ENCODE data around the gene FAF2.
"Not testable (repeated sequence)": the region's sequence is repeated elsewhere in the genome, so short reads cannot be mapped to it uniquely, and the experiment has no call there.

Gene FAF2

DNA sequence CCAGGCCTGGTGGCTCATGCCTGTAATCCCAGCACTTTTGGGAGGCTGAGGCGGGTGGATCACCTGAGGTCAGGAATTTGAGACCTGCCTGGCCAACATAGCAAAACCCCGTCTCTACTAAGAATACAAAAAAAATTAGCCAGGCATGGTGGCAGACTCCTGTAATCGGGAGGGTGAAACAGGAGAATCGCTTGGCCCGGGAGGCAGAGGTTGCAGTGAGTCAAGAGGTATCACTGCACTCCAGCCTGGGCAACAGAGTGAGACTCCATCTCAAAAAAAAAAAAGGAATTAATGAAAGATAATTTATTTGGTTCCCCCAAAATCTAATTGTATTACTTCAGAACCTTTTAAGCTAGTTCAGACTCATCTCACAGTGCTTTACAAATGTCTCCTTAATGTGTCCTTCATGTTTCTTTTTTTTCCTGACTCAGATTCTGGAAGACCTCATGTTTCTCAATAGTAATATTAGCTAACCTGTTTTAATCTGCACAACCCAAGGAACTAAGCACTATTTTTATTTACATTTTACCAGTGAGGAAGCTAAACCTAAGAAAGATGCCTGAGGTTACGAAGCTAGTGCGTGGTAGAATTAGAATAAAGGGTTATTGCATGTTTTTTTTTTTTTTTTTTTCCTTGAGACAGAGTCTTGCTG, 15.1 kb downstream of the FAF2 start:
- DNase-seq: no peak

DNA sequence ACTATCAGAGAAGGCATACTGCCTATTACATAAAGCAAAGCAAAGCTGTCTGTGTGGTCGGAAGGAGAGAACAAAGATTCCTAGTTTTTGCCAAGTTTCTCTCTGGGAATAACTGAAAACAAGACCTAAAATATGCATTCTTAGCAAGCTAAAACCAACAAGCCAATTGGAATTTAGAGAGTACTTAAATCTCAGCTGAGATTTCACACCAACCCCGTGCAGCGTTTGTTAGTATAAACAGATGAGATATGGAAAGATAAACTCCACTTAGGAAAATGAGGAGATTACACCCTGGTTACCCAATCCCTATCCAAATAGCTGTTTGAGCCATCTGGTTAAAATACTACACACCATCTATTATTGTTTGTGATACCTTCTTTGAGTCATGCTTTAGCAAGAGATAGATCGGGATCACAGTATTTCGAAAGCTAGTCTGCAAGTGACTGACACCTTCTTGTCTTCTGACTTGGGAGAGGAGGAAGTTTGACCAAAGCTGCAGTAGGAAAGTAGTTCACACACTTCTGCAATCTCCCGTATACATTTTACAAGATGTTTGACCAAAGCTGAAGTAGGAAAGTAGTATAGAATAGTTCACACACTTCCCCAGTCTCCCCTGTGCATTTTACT, 18.2 kb downstream of the FAF2 start:
- DNase-seq: no peak

DNA sequence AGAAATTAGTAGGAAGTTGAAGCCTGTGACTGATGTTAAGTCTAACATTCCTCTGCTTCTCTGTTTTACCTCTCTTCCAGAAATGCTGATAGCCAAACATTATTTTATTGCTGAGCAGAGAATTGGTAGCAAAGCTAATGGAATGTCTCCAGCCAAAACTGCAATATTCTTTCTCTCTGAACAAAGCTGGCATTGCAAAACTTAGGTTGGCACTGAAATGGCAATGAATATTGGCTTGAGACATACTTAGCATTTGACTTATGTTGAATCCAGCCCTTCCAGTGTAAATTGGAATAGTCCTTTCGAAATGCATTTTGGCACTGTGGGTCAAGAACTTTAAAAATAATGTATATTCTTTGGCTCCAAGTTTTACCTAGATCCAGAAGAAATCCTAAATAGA, 21.1 kb downstream of the FAF2 start:
- no peak for DNase-seq

DNA sequence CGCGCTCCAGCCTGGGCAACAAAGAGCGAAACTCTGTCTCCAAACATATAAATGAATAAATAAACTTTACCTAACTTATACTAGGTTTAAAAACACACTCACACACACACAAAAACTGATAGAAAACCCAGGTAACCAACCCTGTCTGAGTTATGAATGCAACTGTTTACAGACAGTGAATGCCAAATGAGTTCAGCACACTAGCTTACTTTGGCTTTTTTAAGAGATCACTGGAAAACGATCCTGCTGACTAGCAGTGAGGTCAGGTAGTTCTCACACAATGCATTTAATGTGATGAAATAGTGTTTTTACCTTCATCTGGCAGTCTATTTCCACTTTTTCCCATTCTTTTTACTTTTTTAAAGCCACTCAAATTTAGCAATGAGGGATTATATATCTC, 22.4 kb downstream of the FAF2 start:
- DNase-seq: no peak

DNA sequence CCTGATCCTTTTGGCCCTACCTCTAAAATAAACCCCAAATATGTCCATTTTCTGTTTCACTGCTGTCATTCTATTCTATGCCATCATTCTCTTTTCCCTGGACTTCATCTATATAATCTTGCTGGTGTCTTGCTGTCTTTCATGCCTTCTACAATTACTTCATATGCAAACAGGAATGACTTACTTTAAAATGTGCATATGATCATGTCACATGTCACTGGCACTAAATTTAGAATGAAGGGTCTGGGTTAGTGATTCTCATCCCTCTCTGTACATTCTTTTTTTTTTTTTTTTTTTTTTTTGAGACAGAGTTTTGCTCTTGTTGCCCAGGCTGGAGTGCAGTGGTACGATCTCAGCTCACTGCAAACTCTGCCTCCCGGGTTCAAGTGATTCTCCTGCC, 22.9 kb downstream of the FAF2 start:
- no peak for DNase-seq

DNA sequence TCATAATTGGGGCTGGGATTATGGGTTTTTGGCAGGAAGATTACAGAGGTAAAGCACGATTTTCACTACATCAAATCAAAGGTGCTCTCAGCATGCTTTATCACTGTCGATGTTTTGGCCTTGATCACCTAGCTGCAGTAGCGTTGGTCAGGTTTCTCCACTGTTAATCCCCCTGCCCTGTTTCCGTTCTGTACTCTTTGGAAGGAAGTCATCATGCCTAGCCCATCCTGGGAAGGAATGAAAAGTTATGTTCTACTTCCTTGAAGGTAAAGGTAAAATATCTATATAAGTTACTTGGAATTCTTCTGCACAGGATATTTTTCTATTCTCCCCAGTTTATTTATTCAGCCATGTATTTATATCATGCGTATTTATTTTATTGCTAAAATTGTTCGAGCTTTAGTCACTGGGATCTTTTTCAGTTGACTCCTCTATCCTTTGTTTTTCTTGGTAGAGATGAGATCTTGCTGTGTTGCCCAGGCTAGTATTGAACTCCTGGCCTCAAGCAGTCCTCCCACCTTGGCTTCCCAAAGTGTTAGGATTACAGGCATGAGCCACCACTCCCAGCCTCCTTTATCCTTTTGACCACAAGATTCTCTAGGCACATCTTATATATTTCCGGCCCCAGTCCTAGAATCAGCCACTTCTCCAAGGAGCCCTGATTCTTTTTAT, 25.3 kb downstream of the FAF2 start:
- no peak for DNase-seq

DNA sequence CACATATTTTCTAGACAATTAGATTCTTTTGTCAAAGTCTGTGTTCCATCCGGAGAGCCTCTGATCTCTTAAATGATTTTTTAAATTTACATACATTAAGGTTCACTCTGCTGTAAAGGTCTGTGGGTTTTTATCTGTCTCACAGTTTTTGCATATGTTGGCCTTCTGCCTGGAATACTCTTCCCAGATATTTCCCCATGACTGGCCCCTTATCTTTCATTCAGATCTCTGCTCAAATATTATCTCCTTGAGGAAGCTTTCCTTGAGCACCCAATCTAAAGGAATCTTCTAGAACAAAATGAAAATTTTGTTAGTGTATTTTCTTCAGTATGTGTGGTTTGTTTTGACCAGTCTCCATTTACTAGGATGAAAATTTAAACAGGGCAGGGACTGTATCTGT, 26.3 kb downstream of the FAF2 start:
- no peak for DNase-seq

DNA sequence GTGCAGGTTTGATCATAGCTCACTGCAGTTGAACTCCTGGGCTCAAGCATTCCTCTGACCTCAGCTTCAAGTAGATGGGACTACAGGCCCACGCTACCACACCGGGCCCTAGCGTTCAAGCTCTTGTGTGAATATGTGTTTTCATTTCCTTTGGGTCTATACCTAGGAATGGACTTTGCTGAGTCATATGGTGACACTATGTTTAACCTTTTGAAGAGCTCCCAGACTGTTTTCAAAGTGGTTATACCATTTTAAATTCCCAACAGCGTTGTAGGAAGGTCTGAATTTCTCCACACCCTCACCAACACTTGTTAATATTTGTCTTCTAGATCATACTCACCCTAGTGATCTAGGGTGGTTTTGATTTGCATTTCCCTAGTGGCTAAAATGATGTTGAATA, 33.5 kb downstream of the FAF2 start:
- DNase-seq: no peak

DNA sequence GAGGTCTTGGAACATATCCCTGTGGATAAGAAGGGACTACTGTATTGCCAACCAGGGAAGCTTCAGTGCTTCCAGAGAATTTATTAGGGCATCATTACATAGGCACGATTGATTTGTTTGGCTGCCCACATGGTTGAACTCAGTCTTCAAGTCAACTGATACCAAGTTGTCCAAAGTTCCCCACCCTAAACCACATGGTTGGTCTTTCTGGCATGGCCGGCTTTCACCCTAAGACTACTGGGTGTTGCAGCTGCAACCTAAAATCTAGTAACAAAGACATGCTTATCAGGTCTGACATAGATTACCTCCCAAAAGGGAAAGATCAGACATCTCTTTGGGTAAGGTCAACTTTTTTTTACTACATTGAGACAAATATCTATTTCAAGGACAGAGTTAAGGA, 37.0 kb downstream of the FAF2 start:
- no peak for DNase-seq

DNA sequence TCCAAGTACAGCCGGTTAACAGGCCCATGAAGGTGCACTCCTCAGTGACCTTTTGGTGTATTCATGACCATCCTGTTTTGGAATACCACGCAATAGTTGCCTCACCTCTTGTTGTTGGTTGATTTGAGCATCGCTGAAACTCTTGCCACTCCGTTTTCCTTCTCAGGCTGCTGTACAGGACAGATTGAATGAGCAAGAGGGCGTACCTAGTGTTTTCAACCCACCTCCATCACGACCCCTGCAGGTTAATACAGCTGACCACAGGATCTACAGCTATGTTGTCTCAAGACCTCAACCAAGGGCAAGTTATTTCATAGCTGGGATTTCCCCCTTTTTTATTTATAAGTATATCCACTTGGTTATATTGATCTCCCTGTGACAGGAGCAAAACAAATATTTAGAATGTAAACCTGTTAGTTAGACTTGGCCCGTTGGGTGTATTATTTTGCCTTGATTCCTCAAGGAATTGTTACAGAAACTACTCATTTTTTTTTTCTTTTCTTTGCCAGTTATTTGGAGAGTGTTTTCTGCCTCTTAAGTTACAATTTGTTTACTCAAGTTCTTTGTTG, 38.1 kb downstream of the FAF2 start:
- no peak for DNase-seq

DNA sequence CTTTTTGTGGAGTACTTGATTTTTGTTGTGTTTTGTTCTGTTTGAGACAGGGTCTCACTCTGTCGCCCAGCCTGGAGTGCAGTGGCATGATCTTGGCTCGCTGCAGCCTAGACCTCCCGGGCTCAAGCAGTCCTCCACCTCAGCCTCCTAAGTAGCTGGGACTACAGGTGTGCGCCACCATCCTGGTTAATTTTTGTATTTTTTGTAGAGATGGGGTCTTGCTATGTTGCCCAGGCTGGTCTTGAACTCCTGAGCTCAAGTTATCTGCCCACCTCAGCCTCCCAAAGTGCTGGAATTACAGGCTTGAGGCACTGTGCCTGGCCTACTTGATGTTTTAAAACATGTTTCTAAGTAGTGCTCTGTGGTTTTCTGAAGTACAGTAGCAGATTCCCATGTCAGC, 39.0 kb downstream of the FAF2 start:
- not testable (repeated sequence) for DNase-seq

DNA sequence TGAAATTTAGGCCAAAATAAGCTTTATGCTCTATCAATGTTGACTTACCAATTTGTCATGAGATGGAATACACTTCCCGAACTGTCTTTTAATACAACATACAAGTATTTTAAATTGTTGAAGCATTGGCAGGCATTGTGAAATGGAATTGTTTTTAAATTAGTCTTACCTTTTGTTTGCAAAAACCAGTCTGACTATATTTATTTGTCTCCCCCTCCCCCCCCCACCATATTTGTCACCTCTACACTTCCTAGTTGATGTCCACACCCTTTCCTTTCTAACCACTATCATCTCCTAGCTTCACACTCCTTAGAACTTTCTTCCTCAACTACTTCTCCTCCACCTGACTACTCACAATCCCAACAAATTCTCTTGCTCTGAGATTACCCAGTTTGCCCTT, 40.9 kb downstream of the FAF2 start:
- no peak for DNase-seq

DNA sequence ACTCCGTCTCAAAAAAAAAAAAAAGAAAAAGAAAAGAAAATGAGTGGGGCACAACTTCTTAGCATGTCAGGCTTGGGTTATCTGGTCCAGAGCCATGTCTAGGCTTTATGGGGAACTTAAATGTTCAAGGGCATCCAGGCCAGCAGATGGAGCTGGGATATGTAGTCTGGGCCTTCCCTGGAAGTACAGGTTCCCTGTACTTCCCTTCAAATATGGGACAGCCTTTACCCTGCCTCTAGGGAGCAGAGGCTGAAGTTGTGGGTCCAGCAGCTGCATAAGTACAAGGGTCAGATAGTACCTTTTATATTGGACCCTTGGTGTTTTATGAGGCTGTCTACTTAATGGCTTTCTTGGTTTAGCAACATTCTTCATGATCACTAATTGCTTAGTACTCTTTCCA, 42.1 kb downstream of the FAF2 start:
- DNase-seq: no peak

DNA sequence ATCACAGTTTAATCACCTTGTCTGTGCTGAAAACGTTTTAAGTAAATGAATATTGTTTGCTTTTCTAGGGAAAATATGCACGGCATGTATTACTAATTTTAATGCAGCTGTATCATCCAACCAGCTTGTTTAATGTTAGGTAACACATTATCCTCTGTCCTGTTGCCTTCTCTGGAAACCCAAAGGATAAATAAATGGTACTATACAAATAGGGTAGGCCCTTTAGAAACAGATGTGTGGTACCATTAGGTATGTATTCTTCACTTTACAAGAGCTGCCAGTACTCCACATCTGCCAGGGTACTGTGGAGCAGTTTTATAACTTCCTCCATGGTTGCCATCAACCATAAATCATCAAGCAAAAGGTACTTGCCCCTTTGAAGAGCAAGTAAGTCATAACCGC, 42.9 kb downstream of the FAF2 start:
- DNase-seq: no peak

DNA sequence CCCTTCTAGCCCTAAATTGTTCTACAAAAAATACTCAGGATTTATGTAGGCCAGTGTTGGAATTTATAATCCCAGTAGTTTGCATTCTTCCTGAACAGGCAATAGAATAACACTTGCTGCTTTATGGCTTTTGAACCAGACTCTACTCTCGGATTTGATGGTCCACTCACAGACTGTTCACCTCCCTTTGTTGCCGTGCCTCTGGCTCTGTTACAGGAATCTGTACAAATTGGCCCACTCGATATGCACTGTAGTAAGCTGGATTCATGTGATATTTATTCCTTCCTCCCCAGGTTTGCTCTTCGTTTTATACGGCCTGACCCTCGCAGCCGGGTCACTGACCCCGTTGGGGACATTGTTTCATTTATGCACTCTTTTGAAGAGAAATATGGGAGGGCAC, 43.7 kb downstream of the FAF2 start:
- no peak for DNase-seq

DNA sequence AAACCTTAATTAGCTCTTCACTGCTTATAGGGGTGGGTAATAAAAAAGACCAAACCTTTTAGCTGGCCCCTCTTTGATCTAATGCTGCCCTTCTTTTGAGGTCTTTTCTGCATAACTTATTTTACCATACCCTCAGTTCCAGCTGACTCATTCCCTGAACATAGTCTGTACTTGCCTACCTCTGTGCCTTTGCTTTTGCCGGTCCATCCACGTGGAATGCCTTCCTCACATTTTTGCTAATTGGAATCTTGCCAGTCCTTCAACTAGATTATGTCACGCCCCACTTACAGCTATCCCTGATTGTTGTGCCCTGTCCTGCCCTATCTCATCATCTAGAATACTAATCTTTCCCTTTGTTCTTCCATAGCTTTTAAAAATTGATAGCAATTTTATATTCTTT, 44.2 kb downstream of the FAF2 start:
- DNase-seq: no peak

DNA sequence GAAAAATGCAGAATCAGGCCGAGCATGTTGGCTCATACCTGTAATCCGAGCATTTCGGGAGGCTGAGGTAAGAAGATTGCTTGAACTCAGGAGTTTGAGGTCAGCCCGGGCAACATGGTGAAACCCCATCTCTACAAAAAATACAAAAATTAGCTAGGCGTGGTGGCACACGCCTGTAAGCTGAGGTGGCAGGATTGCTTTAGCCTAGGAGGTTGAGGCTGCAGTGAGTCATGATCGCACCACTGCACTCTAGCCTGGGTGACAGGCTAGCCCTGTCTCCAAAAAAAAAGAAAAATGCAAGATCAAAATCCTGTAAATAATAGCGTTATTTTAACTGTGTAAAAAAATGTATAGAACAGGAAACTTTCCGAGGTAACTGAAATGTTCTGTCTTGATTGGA, 49.7 kb downstream of the FAF2 start:
- no peak for DNase-seq

DNA sequence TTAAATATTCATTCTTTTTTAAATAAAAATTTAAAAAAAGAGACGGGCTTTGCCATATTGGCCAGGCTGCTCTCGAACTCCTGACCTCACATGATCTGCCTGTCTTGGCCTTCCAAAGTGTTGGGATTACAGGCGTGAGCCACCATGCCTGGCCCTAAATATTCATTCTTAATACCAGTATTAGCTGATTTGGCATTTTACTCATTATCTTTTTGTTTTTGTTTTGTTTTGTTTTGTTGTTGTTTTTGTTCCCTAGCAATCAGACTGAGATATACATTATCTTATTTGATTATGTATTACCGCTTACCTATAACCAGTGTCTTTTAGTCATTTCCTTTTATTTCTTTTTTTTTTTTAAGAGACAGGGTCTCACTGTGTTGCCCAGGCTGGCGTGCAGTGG, 51.1 kb downstream of the FAF2 start:
- no peak for DNase-seq

DNA sequence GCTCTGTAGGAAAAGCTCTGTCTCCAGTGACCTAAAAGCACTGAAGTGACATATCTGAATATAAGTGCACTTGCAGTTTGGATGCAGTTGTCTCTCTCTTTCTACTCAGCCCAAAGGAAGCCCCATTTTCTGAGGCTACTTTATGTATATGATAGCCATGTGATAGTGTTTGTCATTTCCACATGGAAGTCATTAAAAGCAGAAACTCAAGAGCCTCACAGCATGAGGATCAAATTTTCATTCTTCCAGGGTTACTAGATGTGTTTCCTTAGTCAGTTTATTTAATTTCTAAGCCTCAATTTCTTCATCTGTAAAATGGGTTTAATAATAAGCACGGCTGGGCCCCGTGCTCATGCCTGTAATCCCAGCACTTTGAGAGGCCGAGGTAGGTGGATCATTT, 52.3 kb downstream of the FAF2 start:
- DNase-seq: no peak

DNA sequence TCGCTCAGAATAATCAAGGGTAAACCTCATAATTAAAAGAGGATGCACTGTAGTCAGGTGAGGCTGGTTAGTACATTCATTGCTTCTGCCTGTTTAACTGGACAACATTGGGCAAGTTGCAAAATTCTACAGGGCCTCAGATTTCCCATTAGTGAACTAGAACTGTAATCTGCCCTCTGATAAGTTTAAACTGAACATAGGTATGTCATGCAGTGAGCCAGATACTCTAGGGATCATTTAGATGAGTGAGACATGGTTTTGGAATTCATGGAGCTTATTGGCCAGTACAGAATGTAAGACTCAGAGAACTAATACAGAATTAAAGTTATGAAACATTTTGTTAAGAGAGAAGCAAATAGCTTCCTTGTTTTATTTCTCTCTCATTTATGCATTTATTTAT, 53.1 kb downstream of the FAF2 start:
- DNase-seq: no peak

DNA sequence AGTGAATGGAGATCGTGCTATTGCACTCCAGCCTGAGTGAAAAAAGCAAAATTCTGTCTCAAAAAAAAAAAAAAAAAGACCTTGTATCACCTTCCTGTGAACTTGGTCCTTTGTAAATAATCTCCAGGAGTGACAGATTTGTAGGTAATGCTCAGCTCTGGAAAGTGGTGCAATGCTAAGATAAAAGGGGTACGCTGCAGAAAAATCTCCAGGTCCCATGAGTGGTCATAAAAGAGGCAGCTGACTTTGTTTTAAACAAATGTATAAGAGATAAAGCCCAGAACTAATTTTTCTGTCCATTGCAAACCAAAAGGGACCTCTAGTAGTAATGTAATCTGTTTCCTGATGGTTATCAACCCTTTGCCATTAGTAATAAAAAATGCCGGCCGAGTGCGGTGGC, 55.3 kb downstream of the FAF2 start:
- DNase-seq: no peak

DNA sequence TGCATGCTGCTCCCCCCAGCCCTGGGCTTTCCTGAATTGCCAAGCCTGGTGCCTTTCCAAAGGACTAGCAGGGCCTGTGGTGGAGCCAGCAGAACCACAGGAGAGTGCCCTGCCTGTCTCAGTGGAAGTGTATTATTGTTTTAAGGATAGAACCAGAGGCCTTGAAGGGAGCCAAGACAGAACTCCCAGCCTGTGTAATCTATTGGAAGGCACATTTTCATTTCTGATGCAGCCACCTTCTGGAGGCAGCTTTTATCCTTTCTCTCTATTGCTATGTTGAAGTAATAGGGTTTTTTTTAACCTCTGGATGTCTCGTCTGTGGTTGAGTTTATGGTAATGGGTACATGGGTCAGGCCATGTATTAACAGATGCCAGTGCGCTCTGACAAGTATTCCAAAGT, 59.7 kb downstream of the FAF2 start:
- no peak for DNase-seq

DNA sequence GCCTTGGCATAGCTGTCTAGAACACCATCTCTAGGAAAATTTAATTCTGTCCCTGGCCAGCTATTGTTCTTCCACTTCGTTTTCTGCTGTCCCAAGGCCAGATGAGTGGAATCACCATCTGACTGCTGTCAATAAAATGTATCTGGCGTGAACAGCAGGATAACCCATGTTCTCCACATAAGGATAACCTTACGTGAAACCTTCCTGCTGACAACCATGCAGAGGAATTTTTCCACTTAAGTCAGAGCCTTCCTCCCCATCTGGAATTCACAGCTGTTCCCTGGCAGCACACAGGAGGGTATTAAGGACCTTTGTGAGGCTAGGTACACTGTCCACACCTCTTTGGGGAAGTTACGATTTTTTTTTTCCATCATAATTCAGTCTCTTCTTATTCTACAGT, 60.4 kb downstream of the FAF2 start:
- no peak for DNase-seq

DNA sequence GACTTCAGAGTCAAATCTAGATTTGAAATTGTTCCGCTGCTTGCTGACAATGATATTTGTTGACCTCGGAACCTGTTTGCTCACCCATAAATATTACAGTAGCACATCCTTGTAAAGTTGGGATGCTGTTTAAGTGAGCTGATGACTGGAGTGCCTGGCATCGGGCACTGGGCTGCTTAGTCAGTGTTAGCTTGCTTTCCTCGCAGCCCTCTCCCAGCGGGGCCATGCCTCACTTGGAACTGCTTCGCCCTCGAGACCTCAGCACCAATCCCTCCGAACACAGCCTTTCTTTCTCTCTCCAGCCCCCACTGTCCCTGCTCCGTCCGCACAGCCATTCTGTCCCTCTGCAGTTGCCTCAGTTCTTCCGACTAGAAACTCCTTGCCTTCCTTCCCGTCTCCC, 65.6 kb downstream of the FAF2 start:
- no peak for DNase-seq

Measured in activated T-cell treated with anti-CD3 and anti-CD28 coated beads for 4 hours (primary cell).